Fibroblast of pulmonary artery (primary cell): Measurements from ENCODE around the gene NEAT1.
"Not testable (repeated sequence)": the region's sequence is repeated elsewhere in the genome, so short reads cannot be mapped to it uniquely, and the experiment has no call there.

ENCODE experiments used
- DNase-seq: peaks from one replicate; pipeline ENCODE4 v3.0.0-alpha.2; 2010; ENCODE audit warnings: low read depth
- H3K4me3 ChIP-seq: replicated peaks from 2 replicates; pipeline ENCODE4 v1.5.1; 2011; ENCODE audit warnings: low read depth, mild to moderate bottlenecking, control low read depth, low read length, moderate library complexity
- TF ChIP-seq, protein P1 (sequence below): IDR thresholded peaks from 2 replicates; pipeline ENCODE4 v1.5.1; 2011; ENCODE audit warnings: mild to moderate bottlenecking, control low read depth, low read length, inconsistent platforms; ENCODE audit errors: missing control alignments

The NEAT1 gene

GRCh38 chr11:65459552-65459951 is 37.0 kb downstream of the NEAT1 start:
- DNase-seq: no peak
- H3K4me3 ChIP-seq: no peak overlapping the region
- TF ChIP-seq, protein P1, sequence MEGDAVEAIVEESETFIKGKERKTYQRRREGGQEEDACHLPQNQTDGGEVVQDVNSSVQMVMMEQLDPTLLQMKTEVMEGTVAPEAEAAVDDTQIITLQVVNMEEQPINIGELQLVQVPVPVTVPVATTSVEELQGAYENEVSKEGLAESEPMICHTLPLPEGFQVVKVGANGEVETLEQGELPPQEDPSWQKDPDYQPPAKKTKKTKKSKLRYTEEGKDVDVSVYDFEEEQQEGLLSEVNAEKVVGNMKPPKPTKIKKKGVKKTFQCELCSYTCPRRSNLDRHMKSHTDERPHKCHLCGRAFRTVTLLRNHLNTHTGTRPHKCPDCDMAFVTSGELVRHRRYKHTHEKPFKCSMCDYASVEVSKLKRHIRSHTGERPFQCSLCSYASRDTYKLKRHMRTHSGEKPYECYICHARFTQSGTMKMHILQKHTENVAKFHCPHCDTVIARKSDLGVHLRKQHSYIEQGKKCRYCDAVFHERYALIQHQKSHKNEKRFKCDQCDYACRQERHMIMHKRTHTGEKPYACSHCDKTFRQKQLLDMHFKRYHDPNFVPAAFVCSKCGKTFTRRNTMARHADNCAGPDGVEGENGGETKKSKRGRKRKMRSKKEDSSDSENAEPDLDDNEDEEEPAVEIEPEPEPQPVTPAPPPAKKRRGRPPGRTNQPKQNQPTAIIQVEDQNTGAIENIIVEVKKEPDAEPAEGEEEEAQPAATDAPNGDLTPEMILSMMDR: no peak

DNA sequence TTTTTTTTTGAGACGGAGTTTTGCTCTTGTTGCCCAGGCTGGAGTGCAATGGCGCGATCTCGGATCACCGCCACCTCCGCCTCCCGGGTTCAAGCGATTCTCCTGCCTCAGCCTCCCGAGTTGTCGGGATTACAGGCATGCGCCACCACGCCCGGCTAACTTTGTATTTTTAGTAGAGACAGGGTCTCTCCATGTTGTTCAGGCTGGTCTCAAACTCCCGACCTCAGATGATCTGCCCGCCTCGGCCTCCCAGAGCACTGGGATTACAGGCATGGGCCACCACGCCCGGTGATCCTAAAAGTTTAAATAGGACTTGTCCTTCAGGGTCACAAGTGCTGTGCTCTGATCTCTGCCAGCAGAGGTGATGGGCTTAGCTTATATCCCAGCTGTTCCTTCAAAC is 42.9 kb downstream of the NEAT1 start:
- DNase-seq, H3K4me3 ChIP-seq: not testable (repeated sequence)

DNA sequence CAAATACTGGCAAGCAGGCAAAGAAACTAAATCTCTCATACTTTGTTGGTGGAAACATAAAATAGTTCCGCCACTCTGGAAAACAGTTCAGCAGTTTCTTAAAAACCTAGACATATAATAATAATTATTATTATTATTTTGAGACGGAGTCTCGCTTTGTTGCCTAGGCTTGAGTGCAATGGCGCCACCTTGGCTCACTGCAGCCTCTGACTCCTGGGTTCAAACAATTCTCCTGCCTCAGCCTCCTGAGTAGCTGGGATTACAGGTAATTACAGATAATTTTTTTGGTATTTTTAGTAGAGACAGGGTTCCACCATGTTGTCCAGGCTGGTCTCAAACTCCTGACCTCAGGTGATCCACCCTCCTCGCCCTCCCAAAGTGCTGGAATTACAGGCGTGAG is 44.7 kb downstream of the NEAT1 start:
- H3K4me3 ChIP-seq, DNase-seq: not testable (repeated sequence)

DNA sequence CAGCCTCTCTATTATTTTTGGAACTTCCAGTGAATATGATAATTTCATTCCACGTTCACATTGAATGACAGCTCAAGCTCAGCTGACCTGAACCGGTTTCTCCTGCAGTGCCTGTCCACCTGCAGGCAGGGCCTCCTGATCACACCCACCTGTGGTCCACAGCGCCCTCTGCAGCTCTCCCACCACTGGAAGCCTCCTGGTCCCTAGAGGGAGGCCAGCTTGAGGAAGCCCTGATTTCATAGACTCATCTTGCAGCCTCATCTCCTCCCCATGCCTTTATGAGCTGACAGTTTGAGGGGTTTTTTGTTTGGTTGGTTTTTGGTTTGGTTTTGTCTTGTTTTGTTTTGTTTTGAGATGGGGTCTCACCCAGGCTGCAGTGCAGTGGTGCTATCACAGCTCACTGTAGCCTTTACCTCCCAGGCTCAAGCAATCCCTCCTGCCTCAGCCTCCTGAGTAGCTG is 46.3 kb downstream of the NEAT1 start:
- TF ChIP-seq, protein P1: peak; percentile 52
- H3K4me3 ChIP-seq: no peak overlapping the region
- no peak for DNase-seq

DNA sequence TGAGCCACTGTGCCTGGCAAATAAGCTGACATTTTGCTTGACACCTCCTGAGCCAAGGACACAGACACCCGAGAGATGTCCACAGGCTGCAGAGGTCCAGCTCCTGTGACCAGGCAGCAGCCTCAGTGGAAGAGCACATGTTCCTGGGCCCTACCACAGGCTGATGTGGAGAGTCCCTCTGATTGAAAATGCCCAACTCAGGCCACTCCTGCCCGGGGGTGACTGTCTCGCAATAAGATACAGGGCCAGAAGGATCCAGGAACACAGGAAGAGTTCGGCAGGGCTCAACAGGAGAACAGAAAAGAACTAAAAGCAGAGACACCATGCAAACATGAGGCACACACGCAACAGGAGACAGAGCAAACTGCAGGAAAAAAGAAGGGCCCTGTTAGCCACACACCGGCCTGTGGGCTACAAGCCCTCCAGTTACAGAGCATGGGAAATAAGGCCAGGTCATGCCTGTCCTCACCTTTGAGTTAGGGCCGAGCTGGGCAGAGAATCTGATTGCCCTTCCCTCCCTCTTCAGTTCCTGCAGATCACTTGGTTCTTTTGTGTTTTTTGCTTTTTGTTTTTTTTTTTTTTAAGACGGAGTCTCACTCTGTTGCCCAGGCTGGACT is 47.9 kb downstream of the NEAT1 start:
- no peak overlapping the region for H3K4me3 ChIP-seq
- TF ChIP-seq, protein P1: no peak
- DNase-seq: no peak

DNA sequence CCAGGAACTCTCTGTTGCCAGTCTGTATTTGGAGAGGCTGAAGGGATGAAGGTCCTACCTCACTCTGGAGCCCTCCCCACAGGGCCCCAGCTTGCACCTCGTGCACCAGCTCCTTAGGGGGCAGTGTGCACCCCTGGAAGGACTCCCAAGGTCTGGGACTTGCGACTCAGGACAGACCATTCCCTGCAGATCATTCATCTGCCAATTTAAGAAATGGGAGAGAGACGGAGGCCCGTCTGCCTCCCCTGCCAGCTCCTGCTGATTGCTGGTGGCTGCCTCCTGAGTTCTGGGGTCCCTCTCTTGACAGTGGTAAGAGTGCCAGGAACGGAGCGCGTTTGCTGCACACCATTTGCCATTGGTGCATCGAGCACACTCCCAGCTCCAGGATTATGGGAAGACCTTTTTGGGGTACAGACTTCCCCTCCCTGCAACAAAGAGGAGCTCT is 48.9 kb downstream of the NEAT1 start:
- H3K4me3 ChIP-seq: peak overlapping the region; percentile 34
- TF ChIP-seq, protein P1: peak; percentile 51
- peak; percentile 85 for DNase-seq

DNA sequence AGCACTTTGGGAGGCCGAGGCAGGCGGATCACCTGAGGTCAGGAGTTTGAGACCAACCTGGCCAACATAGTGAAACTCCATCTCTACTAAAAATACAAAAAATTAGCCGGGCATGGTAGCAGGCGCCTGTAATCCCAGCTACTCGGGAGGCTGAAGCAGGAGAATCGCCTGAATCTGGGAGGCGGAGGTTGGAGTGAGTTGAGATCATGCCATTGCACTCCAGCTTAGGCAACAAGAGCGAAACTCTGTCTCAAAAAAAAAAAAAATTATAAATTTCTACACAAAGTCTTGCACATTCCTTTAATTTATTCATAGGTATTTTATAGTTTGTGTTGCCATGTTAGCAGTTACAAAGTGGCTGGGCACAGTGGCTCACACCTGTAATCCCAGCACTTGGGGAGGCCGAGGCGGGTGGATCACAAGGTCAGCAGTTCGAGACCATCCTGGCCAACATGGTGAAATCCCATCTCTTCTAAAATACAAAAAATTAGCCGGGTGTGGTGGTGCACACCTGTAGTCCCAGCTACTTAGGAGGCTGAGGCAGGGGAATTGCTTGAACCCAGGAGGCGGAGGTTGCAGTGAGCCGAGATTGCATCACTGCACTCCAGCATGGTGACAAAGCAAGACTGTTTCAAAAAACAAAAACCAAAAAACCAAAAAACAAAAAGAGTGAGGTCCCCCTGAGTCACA is 50.1 kb downstream of the NEAT1 start:
- H3K4me3 ChIP-seq, DNase-seq: not testable (repeated sequence)

DNA sequence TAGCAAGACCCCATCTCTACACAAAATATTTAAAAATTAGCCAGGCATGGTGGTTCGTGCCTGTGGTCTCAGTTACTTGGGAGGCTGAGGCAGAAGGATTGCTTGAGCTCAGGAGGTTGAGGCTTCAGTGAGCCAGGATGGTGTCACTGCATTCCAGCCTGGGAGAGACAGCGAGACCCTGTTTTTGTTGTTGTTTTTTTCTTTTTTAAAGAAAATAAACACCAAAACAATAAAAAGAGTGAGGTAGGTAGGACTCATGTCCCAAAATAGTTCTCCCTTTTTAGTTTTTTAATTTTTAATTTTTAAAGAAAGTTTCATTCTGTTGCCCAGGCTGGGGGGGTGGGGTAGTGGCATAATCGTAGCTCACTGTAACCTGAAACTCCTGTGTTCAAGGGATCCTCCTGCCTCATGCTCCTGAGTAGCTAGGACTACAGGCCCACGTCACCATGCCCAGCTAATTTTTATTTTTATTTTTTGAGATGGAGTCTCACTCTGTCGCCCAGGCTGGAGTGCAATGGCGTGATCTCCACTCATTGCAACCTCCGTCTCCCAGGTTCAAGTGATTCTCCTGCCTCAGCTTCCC is 50.8 kb downstream of the NEAT1 start:
- TF ChIP-seq, protein P1: no peak
- H3K4me3 ChIP-seq: no peak overlapping the region
- no peak for DNase-seq
